HepG2 (cell line): ENCODE measurements around the gene GAS5.

ENCODE experiments used
- ARNTL ChIP-seq: sonication (generic); formaldehyde crosslinking; IDR thresholded peaks from 2 replicates; pipeline ENCODE4 v1.4.0; 2020; ENCODE audit warnings: mild to moderate bottlenecking, missing genetic modification reagents
- FOXK2 ChIP-seq: fragments of 450-650 bp; IDR thresholded peaks from 2 replicates; pipeline ENCODE4 v1.6.1; 2016
- GABPB1 ChIP-seq: IDR thresholded peaks from 2 replicates; pipeline ENCODE4 v1.6.1; 2016; ENCODE audit warnings: mild to moderate bottlenecking, missing genetic modification reagents, moderate library complexity, missing compliant biosample characterization
- SMARCE1 ChIP-seq: fragments of 450-650 bp; IDR thresholded peaks from 2 replicates; pipeline ENCODE4 v1.6.1; 2017; ENCODE audit warnings: borderline replicate concordance
- ZNF382 ChIP-seq: sonication (generic); formaldehyde crosslinking; IDR thresholded peaks from 2 replicates; pipeline ENCODE4 v1.5.0; 2020; ENCODE audit warnings: missing genetic modification reagents, mild to moderate bottlenecking, borderline replicate concordance
- ZNF652 ChIP-seq: IDR thresholded peaks from 2 replicates; pipeline ENCODE4 v1.6.1; 2016; ENCODE audit warnings: low read depth, borderline replicate concordance
- TF ChIP-seq, protein P1 (sequence below): sonication (generic); formaldehyde crosslinking; IDR thresholded peaks from 2 replicates; pipeline ENCODE4 v1.5.0; 2020; ENCODE audit warnings: mild to moderate bottlenecking, missing genetic modification reagents, moderate library complexity
- TF ChIP-seq, protein P2 (sequence below): sonication (generic); formaldehyde crosslinking; IDR thresholded peaks from 2 replicates; pipeline ENCODE4 v1.4.0; 2020; ENCODE audit warnings: missing genetic modification reagents, borderline replicate concordance
- TF ChIP-seq, protein P3 (sequence below): sonication (generic); formaldehyde crosslinking; conservative IDR thresholded peaks from 2 replicates; pipeline ENCODE4 v1.4.0; 2020; ENCODE audit warnings: missing genetic modification reagents

DNA sequence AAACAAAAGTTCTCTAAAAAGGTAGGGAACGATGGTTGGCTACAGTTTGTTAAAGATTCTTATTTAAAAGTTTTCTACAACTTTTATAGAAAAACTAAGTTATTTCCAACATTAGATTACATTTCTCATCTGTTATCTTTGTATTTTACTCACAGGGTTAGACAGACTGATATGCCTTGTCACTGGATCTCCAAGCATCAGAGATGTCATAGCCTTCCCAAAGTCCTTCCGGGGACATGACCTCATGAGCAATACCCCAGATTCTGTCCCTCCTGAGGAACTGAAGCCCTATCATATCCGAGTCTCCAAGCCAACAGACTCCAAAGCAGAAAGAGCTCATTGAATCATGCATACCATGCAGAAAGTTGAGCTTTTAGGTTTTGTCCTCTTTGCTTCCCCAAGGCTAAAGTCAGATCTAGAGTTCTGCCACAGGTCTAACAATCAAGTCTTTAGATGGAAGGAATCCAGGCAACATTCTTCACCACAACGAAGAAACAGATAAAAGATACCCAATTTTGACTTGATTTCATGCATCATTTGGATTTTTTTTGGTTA is 10.3 kb downstream of the GAS5 start:
- TF ChIP-seq ZNF382 (CRISPR knock-in tag): no peak
- TF ChIP-seq, protein P1, sequence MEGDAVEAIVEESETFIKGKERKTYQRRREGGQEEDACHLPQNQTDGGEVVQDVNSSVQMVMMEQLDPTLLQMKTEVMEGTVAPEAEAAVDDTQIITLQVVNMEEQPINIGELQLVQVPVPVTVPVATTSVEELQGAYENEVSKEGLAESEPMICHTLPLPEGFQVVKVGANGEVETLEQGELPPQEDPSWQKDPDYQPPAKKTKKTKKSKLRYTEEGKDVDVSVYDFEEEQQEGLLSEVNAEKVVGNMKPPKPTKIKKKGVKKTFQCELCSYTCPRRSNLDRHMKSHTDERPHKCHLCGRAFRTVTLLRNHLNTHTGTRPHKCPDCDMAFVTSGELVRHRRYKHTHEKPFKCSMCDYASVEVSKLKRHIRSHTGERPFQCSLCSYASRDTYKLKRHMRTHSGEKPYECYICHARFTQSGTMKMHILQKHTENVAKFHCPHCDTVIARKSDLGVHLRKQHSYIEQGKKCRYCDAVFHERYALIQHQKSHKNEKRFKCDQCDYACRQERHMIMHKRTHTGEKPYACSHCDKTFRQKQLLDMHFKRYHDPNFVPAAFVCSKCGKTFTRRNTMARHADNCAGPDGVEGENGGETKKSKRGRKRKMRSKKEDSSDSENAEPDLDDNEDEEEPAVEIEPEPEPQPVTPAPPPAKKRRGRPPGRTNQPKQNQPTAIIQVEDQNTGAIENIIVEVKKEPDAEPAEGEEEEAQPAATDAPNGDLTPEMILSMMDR: no peak
- TF ChIP-seq, protein P2, sequence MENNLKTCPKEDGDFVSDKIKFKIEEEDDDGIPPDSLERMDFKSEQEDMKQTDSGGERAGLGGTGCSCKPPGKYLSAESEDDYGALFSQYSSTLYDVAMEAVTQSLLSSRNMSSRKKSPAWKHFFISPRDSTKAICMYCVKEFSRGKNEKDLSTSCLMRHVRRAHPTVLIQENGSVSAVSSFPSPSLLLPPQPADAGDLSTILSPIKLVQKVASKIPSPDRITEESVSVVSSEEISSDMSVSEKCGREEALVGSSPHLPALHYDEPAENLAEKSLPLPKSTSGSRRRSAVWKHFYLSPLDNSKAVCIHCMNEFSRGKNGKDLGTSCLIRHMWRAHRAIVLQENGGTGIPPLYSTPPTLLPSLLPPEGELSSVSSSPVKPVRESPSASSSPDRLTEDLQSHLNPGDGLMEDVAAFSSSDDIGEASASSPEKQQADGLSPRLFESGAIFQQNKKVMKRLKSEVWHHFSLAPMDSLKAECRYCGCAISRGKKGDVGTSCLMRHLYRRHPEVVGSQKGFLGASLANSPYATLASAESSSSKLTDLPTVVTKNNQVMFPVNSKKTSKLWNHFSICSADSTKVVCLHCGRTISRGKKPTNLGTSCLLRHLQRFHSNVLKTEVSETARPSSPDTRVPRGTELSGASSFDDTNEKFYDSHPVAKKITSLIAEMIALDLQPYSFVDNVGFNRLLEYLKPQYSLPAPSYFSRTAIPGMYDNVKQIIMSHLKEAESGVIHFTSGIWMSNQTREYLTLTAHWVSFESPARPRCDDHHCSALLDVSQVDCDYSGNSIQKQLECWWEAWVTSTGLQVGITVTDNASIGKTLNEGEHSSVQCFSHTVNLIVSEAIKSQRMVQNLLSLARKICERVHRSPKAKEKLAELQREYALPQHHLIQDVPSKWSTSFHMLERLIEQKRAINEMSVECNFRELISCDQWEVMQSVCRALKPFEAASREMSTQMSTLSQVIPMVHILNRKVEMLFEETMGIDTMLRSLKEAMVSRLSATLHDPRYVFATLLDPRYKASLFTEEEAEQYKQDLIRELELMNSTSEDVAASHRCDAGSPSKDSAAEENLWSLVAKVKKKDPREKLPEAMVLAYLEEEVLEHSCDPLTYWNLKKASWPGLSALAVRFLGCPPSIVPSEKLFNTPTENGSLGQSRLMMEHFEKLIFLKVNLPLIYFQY: no peak
- no peak for TF ChIP-seq GABPB1 (CRISPR knock-in tag)
- TF ChIP-seq ARNTL (CRISPR knock-in tag): no peak
- TF ChIP-seq ZNF652 (CRISPR knock-in tag): no peak
- TF ChIP-seq SMARCE1: no peak
- TF ChIP-seq FOXK2: no peak
- TF ChIP-seq, protein P3, sequence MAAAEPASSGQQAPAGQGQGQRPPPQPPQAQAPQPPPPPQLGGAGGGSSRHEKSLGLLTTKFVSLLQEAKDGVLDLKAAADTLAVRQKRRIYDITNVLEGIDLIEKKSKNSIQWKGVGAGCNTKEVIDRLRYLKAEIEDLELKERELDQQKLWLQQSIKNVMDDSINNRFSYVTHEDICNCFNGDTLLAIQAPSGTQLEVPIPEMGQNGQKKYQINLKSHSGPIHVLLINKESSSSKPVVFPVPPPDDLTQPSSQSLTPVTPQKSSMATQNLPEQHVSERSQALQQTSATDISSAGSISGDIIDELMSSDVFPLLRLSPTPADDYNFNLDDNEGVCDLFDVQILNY (CRISPR knock-in tag): no peak
